Sigmoid colon (tissue), 3 donors: Measurements from ENCODE around the gene KIRREL3.

Source experiments
- CTCF ChIP-seq, 4 experiments: fragments of 450-650 bp in 3 of 4; fragments of 200-600 bp in 1 of 4; IDR thresholded peaks; one replicate each; pipeline ENCODE4 v1.5.1; 2016 to 2019; ENCODE audit warnings: antibody characterized with exemption in 4 of 4, mild to moderate bottlenecking in 3 of 4, moderate library complexity in 2 of 4
- POLR2A ChIP-seq, 2 donors: fragments of 450-650 bp; IDR thresholded peaks; one replicate each; pipeline ENCODE4 v1.6.1; 2016; ENCODE audit warnings: antibody characterized with exemption in 2 of 2, mild to moderate bottlenecking in 2 of 2, moderate library complexity in 2 of 2

GRCh38 chr11:126483621-126484195, 516.9 kb downstream of the KIRREL3 start:
- TF ChIP-seq CTCF (IDR thresholded peaks at IDR 0.05) (no peak), POLR2A (IDR thresholded peaks at IDR 0.05) (no peak)
